Lung (tissue), 12 donors: ENCODE data around the gene ACSM2B. TPM values are rescaled to one million over a fixed set of nuclear protein-coding genes. Genes with fewer than 3 reads are reported as not detected.
A peak's percentile ranks its signal among the peaks of the same experiment; 100 is the strongest.
"Not testable (repeated sequence)": the region's sequence is repeated elsewhere in the genome, so short reads cannot be mapped to it uniquely, and the experiment has no call there.

ENCODE experiments used
- ATAC-seq: fragments of 200-7000 bp; cut with Tn5 transposase; one replicate; pipeline ENCODE4 v1.9.1; 2020; ENCODE audit warnings: moderate number of reproducible peaks; ENCODE audit not compliant: insufficient read depth, low FRiP score
- DNase-seq, 3 donors: peaks; one replicate each; pipeline ENCODE4 v3.0.0-alpha.2; 2013 to 2017
- H3K27ac ChIP-seq, 2 donors: one replicate each; pipeline ENCODE4 v1.5.1; 2013; ENCODE audit warnings: mild to moderate bottlenecking in 2 of 2, moderate library complexity in 2 of 2, control low read depth in 1 of 2, inconsistent platforms in 1 of 2, low read depth in 1 of 2, low read length in 1 of 2
- H3K27me3 ChIP-seq, 3 donors: one replicate each; pipeline ENCODE4 v1.5.1; 2013; ENCODE audit warnings: low read length in 2 of 3; ENCODE audit not compliant: control insufficient read depth in 3 of 3, insufficient read depth in 3 of 3
- H3K36me3 ChIP-seq, 4 donors: one replicate each; pipeline ENCODE4 v1.5.1; 2013; ENCODE audit warnings: low read length in 4 of 4, mild to moderate bottlenecking in 1 of 4, moderate library complexity in 1 of 4; ENCODE audit not compliant: control insufficient read depth in 4 of 4, insufficient read depth in 4 of 4
- H3K4me1 ChIP-seq, 5 donors: one replicate each; pipeline ENCODE4 v1.5.1; 2013; ENCODE audit warnings: low read length in 5 of 5, mild to moderate bottlenecking in 2 of 5, moderate library complexity in 1 of 5; ENCODE audit not compliant: control insufficient read depth in 5 of 5, insufficient read depth in 5 of 5
- H3K4me3 ChIP-seq: one replicate; pipeline ENCODE4 v1.5.1; 2013; ENCODE audit warnings: mild to moderate bottlenecking, control low read depth, moderate library complexity
- H3K9ac ChIP-seq, 2 donors: one replicate each; pipeline ENCODE4 v1.5.1; 2013; ENCODE audit warnings: low read length in 2 of 2, control low read depth in 1 of 2; ENCODE audit not compliant: insufficient read depth in 1 of 2
- H3K9me3 ChIP-seq, 4 donors: one replicate each; pipeline ENCODE4 v1.5.1; 2013; ENCODE audit warnings: low read length in 3 of 4, mild to moderate bottlenecking in 1 of 4, moderate library complexity in 1 of 4; ENCODE audit not compliant: control insufficient read depth in 4 of 4, insufficient read depth in 3 of 4
- WGBS, 2 donors: extraction: QIAGEN DNeasy Blood & Tissue Kit; methylation state at CpG; one replicate each; pipeline ENCODE4 v1.1.7; 2013; 5-methylcytosine and 5-hydroxymethylcytosine counted together
- polyA plus RNA-seq, 2 donors: library from polyadenylated mRNA; stranded (reverse); fragments of 200-250 nt; gene quantifications; one replicate each; pipeline ENCODE4 v1.2.1, GENCODE V29; 2013
- total RNA-seq, 2 donors: library from RNA; depleted of rRNA in 1 of 2; stranded (reverse); fragments of >200 nt in 1 of 2; gene quantifications; one replicate each; pipeline ENCODE4 v1.2.1, GENCODE V29; 2014 to 2021
- TF ChIP-seq, protein P1 (sequence below): IDR thresholded peaks from 2 replicates; pipeline ENCODE4 v1.5.1; 2012; ENCODE audit warnings: mild to moderate bottlenecking; ENCODE audit errors: control extremely low read depth, extremely low read depth
- donor health status: control.
- donor health status: control.
- donor health status: Bipolar disorder and iron deficiency.
- donor health status: healthy.
- donor health status: DM: yes; HTN: yes; CAD: no.

ACSM2B gene
- total and polyA plus RNA-seq, 4 donors = 0.03 to 0.43 (median 0.16) TPM

DNA sequence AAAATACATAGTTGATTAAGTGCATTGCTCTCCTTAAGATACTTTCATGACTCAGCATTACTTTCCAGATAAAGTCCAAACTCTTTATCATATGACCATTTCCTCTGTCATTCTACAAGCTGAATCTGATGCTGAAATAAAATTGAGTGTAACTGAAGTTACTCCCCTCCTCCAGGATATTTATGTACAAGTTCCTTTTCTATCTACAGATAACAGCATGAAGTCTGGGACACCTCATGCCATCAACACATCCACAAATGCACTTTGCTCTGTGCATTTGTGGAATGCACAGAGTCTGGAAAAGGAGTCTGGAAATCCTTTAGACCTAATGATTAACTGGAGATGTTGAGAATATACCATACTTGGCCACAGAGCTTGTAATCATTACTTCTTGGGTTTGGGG lies 60.5 kb downstream of the ACSM2B start:
- H3K9ac ChIP-seq = no peak overlapping the region
- ATAC-seq = no peak
- no peak overlapping the region for H3K4me3 ChIP-seq
- H3K27ac ChIP-seq = peak overlapping the region in 1 of 2 donors; percentile 2
- no peaks in the 10 kb centered on the region for H3K9me3 ChIP-seq
- H3K27me3 ChIP-seq = no peaks in the 10 kb centered on the region
- no peak for DNase-seq
- TF ChIP-seq, protein P1, sequence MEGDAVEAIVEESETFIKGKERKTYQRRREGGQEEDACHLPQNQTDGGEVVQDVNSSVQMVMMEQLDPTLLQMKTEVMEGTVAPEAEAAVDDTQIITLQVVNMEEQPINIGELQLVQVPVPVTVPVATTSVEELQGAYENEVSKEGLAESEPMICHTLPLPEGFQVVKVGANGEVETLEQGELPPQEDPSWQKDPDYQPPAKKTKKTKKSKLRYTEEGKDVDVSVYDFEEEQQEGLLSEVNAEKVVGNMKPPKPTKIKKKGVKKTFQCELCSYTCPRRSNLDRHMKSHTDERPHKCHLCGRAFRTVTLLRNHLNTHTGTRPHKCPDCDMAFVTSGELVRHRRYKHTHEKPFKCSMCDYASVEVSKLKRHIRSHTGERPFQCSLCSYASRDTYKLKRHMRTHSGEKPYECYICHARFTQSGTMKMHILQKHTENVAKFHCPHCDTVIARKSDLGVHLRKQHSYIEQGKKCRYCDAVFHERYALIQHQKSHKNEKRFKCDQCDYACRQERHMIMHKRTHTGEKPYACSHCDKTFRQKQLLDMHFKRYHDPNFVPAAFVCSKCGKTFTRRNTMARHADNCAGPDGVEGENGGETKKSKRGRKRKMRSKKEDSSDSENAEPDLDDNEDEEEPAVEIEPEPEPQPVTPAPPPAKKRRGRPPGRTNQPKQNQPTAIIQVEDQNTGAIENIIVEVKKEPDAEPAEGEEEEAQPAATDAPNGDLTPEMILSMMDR = no peak
- H3K4me1 ChIP-seq = no peaks in the 10 kb centered on the region
- H3K36me3 ChIP-seq = no peaks in the 10 kb centered on the region

DNA sequence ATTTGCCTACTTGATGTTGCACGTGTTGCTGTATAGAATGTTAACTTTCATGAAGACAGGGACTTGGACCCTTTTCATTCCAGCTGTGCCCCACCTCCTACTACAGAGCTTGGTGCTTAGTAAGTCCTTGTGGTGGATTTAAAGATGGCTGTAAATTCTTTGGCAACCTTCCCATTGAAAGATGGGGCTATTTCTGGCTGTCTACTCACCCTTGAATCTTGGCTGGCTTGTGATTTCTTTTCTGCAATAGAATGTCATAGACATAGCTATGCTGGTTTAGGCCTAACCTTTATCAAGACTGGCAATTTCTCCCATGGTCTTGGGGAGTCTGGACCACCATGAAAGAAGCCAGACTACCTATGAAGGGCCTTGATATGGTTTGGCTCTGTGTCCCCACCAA lies 65.8 kb downstream of the ACSM2B start:
- WGBS, 2 donors = 59 to 73% methylated on average over 1 of the region's 1 CpG
- ATAC-seq = no peak

DNA sequence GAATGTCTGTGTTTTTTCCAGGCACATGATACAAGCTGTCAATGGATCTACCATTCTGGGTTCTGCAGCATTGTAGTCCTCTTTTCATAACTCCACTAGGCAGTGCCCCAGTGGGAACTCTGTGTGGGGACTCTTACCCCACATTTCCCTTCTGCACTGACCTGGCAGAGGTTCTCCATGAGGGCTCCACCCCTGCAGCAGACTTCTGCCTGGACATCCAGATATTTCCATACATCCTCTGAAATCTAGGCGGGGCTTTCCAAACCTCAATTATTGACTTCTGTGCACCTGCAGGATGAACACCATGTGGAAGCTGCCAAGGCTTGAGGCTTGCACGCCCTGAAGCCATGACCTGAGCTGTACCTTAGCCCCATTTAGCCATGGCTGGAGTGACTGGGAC lies 68.9 kb downstream of the ACSM2B start:
- Histone ChIP-seq H3K9me3 (peaks cover 0 to 16% (median 7%) of the 10 kb centered on the region in 4 donors), H3K36me3 (no peaks in the 10 kb centered on the region), H3K27me3 (no peaks in the 10 kb centered on the region), H3K4me1 (no peaks in the 10 kb centered on the region), H3K27ac (no peak overlapping the region), H3K9ac (no peak overlapping the region), H3K4me3 (no peak overlapping the region)
- TF ChIP-seq, protein P1 = no peak
- DNase-seq (no peak), ATAC-seq (no peak)
- 76 to 81% methylated on average over 2 of the region's 2 CpGs for WGBS, 2 donors

More for the DNA sequence above, 65.8 kb downstream of the ACSM2B start:
- H3K4me1 ChIP-seq = no peaks in the 10 kb centered on the region
- no peaks in the 10 kb centered on the region for H3K27me3 ChIP-seq
- TF ChIP-seq, protein P1 = no peak
- no peaks in the 10 kb centered on the region for H3K36me3 ChIP-seq
- no peak overlapping the region for H3K4me3 ChIP-seq
- H3K9me3 ChIP-seq = peaks cover 0 to 6% (median 4%) of the 10 kb centered on the region in 4 donors
- H3K9ac ChIP-seq = no peak overlapping the region
- DNase-seq = no peak
- H3K27ac ChIP-seq = peak overlapping the region in 1 of 2 donors; percentile 33

DNA sequence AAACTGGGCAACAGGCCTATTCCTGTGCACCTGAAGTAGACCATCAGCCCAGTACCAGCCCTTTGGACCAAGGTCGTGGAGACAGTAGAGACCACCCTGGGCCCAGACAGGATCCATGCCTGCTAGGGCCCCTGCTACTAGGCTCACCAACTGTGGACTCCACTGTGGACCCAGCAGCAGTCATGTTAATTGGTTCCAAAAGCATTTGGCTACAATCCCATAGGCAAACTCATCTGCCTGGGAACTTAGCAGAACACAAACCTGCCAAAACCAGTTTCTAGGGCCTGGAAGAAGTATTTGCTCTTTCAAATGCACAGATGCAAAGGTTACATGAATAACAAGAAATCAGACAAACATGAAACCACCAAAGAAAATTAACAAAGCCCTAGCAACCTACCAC lies 71.7 kb downstream of the ACSM2B start:
- no peaks in the 10 kb centered on the region for H3K36me3 ChIP-seq
- no peak for DNase-seq
- no peak overlapping the region for H3K27ac ChIP-seq
- no peak for ATAC-seq
- 79 to 81% methylated on average over 1 of the region's 1 CpG for WGBS, 2 donors
- H3K4me3 ChIP-seq = no peak overlapping the region
- no peaks in the 10 kb centered on the region for H3K27me3 ChIP-seq
- H3K9me3 ChIP-seq = peaks cover 0 to 16% (median 7%) of the 10 kb centered on the region in 4 donors
- H3K9ac ChIP-seq = no peak overlapping the region
- H3K4me1 ChIP-seq = no peaks in the 10 kb centered on the region
- TF ChIP-seq, protein P1 = no peak

DNA sequence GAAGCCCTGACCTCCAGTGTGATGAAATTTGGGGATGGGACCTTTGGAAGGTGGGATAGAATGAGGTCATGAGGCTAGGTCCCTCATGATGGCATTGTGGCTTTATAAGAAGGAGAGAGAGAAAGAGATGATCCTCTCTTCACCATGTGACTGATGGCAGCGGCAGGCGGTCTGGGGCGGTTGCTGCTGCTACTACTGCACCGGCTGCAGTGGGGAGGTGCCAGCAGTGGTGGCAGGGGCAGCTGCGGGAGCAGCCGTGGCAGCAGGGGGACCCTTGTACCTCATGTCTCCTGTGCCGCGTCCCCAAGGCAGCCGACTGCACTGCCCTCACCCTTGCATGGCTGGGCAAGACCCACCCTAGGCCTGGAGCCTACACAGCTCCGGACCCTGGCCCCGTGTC lies 84.7 kb downstream of the ACSM2B start:
- H3K36me3 ChIP-seq, H3K27me3 ChIP-seq, H3K9ac ChIP-seq, H3K4me1 ChIP-seq, H3K4me3 ChIP-seq, DNase-seq, H3K9me3 ChIP-seq, ATAC-seq, H3K27ac ChIP-seq: not testable (repeated sequence)
- no CpG with 5 or more reads among the region's 11 CpGs for WGBS, 2 donors

DNA sequence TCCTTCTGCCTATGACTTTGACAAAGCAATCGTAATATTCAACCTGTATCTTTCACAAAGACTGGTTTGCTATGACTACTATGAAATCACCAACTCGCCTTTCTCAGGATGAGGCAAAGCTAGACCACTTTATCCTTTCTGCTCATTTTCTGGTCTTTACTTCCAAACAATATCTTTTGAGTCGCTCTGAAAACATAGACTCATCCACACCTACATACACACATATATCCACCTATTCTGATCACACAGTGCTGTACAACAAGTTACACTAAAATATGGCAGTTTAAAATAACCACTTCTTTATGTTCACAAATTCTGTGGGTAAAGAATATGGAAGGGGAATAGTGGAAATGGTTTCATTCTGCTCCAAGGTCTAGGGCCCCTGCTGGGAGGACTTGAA lies 85.2 kb downstream of the ACSM2B start:
- DNase-seq, H3K9ac ChIP-seq, H3K36me3 ChIP-seq, H3K4me3 ChIP-seq, H3K4me1 ChIP-seq, ATAC-seq, H3K27ac ChIP-seq, H3K9me3 ChIP-seq, H3K27me3 ChIP-seq: not testable (repeated sequence)
- no CpG with 5 or more reads among the region's 3 CpGs for WGBS, 2 donors
